ENCODE measurements around the gene SNCB. TPM values are rescaled to one million over a fixed set of nuclear protein-coding genes. Genes with fewer than 3 reads are reported as not detected.

Gene SNCB
- total RNA-seq, 1 donor = not detected

GRCh38 chr5:176579323-176579722, 51.0 kb downstream of the SNCB start:
- no peak overlapping the region for H3K4me3 ChIP-seq (ENCODE audit: low read depth, low read length)
- TF ChIP-seq CTCF (IDR thresholded peaks at IDR 0.05; ENCODE audit: insufficient read depth, low read depth, low read length) = no peak
- no peak for DNase-seq (ENCODE audit: low read depth)

- H3K4me3 ChIP-seq (ENCODE audit: low read depth, low read length) = no peak overlapping the region
- DNase-seq (ENCODE audit: low read depth) = peak; percentile 33
- peak; percentile 52 for TF ChIP-seq CTCF (IDR thresholded peaks at IDR 0.05; ENCODE audit: insufficient read depth, low read depth, low read length)
These were observed 51.9 kb downstream of the SNCB start for GRCh38 chr5:176578391-176578808.

GRCh38 chr5:176577312-176578176, 52.8 kb downstream of the SNCB start:
- H3K4me3 ChIP-seq (ENCODE audit: low read depth, low read length) = no peak overlapping the region
- no peak for TF ChIP-seq CTCF (IDR thresholded peaks at IDR 0.05; ENCODE audit: insufficient read depth, low read depth, low read length)
- DNase-seq (ENCODE audit: low read depth) = no peak

- TF ChIP-seq CTCF (IDR thresholded peaks at IDR 0.05; ENCODE audit: insufficient read depth, low read depth, low read length) = no peak
- H3K4me3 ChIP-seq (ENCODE audit: low read depth, low read length) = no peak overlapping the region
- DNase-seq (ENCODE audit: low read depth) = no peak
These were observed 54.6 kb downstream of the SNCB start for GRCh38 chr5:176575488-176576422.

- DNase-seq (ENCODE audit: low read depth) = no peak
- TF ChIP-seq CTCF (IDR thresholded peaks at IDR 0.05; ENCODE audit: insufficient read depth, low read depth, low read length) = no peak
- H3K4me3 ChIP-seq (ENCODE audit: low read depth, low read length) = no peak overlapping the region
These were observed 55.3 kb downstream of the SNCB start for GRCh38 chr5:176575066-176575465.

- no peak for TF ChIP-seq CTCF (IDR thresholded peaks at IDR 0.05; ENCODE audit: insufficient read depth, low read depth, low read length)
- no peak for DNase-seq (ENCODE audit: low read depth)
- H3K4me3 ChIP-seq (ENCODE audit: low read depth, low read length) = no peak overlapping the region
These were observed 56.1 kb downstream of the SNCB start for GRCh38 chr5:176574297-176574591.
